Measurements from ENCODE around the gene RBKS.

Gene RBKS

GRCh38 chr2:27915191-27915590 lies 25.0 kb upstream of the RBKS start:
- no peaks in the 10 kb centered on the region for H4K20me1 ChIP-seq (ENCODE audit: insufficient read depth)
- no peak overlapping the region for H3K9ac ChIP-seq

GRCh38 chr2:27914805-27915175 lies 24.6 kb upstream of the RBKS start:
- Histone ChIP-seq H3K27me3 (ENCODE audit: insufficient read depth, low read depth) (no peaks in the 10 kb centered on the region), H3K79me2 (ENCODE audit: insufficient read depth, low read depth) (no peaks in the 10 kb centered on the region), H3K4me1 (ENCODE audit: low read depth, poor library complexity, severe bottlenecking) (no peaks in the 10 kb centered on the region), H4K20me1 (ENCODE audit: insufficient read depth) (no peaks in the 10 kb centered on the region), H3K9ac (no peak overlapping the region), H2AFZ (ENCODE audit: low read depth) (no peak overlapping the region), H3K4me3 (IDR thresholded peaks at IDR 0.05; ENCODE audit: insufficient read depth, low read depth, low read length) (no peak overlapping the region), H3K36me3 (ENCODE audit: insufficient read depth) (no peaks in the 10 kb centered on the region), H3K27ac (no peak overlapping the region), H3K4me2 (no peak overlapping the region)
- no peak for TF ChIP-seq CTCF (conservative IDR thresholded peaks at IDR 0.05; ENCODE audit: low read depth, low read length)

More at GRCh38 chr2:27915191-27915590, 25.0 kb upstream of the RBKS start:
- H3K36me3 ChIP-seq (ENCODE audit: insufficient read depth), result no peaks in the 10 kb centered on the region
- H3K4me2 ChIP-seq, result no peak overlapping the region
- no peak overlapping the region for H2AFZ ChIP-seq (ENCODE audit: low read depth)
- no peak overlapping the region for H3K27ac ChIP-seq
- no peak for TF ChIP-seq CTCF (conservative IDR thresholded peaks at IDR 0.05; ENCODE audit: low read depth, low read length)
- no peaks in the 10 kb centered on the region for H3K27me3 ChIP-seq (ENCODE audit: insufficient read depth, low read depth)
- H3K79me2 ChIP-seq (ENCODE audit: insufficient read depth, low read depth), result no peaks in the 10 kb centered on the region
- H3K4me1 ChIP-seq (ENCODE audit: low read depth, poor library complexity, severe bottlenecking), result no peaks in the 10 kb centered on the region
- no peak overlapping the region for H3K4me3 ChIP-seq (IDR thresholded peaks at IDR 0.05; ENCODE audit: insufficient read depth, low read depth, low read length)

GRCh38 chr2:27914041-27914804 lies 24.0 kb upstream of the RBKS start:
- Histone ChIP-seq H3K4me3 (IDR thresholded peaks at IDR 0.05; ENCODE audit: insufficient read depth, low read depth, low read length) (no peak overlapping the region), H3K79me2 (ENCODE audit: insufficient read depth, low read depth) (no peaks in the 10 kb centered on the region), H3K27me3 (ENCODE audit: insufficient read depth, low read depth) (no peaks in the 10 kb centered on the region), H3K36me3 (ENCODE audit: insufficient read depth) (no peaks in the 10 kb centered on the region), H3K4me1 (ENCODE audit: low read depth, poor library complexity, severe bottlenecking) (no peaks in the 10 kb centered on the region), H2AFZ (ENCODE audit: low read depth) (no peak overlapping the region), H3K27ac (no peak overlapping the region), H3K9ac (no peak overlapping the region), H4K20me1 (ENCODE audit: insufficient read depth) (no peaks in the 10 kb centered on the region), H3K4me2 (no peak overlapping the region)
- TF ChIP-seq CTCF (conservative IDR thresholded peaks at IDR 0.05; ENCODE audit: low read depth, low read length), result no peak

GRCh38 chr2:27912512-27912911 lies 22.3 kb upstream of the RBKS start:
- no peak overlapping the region for H3K9ac ChIP-seq
- H3K79me2 ChIP-seq (ENCODE audit: insufficient read depth, low read depth), result no peaks in the 10 kb centered on the region
- H4K20me1 ChIP-seq (ENCODE audit: insufficient read depth), result no peaks in the 10 kb centered on the region
- no peak overlapping the region for H3K4me2 ChIP-seq
- H3K27ac ChIP-seq, result no peak overlapping the region
- TF ChIP-seq CTCF (conservative IDR thresholded peaks at IDR 0.05; ENCODE audit: low read depth, low read length), result no peak
- H3K4me3 ChIP-seq (IDR thresholded peaks at IDR 0.05; ENCODE audit: insufficient read depth, low read depth, low read length), result no peak overlapping the region
- H2AFZ ChIP-seq (ENCODE audit: low read depth), result no peak overlapping the region
- no peaks in the 10 kb centered on the region for H3K27me3 ChIP-seq (ENCODE audit: insufficient read depth, low read depth)
- no peaks in the 10 kb centered on the region for H3K36me3 ChIP-seq (ENCODE audit: insufficient read depth)
- no peaks in the 10 kb centered on the region for H3K4me1 ChIP-seq (ENCODE audit: low read depth, poor library complexity, severe bottlenecking)
